GM13977 (cell line): Measurements from ENCODE around the gene WDR27.

ENCODE experiments used
- DNase-seq: peaks from one replicate; pipeline ENCODE4 v3.0.0; 2012; ENCODE audit warnings: low spot score
- CTCF ChIP-seq: IDR thresholded peaks from 2 replicates; pipeline ENCODE4 v1.5.1; 2012; ENCODE audit warnings: mild to moderate bottlenecking, control low read depth; ENCODE audit not compliant: insufficient read depth; ENCODE audit errors: extremely low read depth, missing control alignments
- in situ Hi-C: fragments of 300-500 bp; cut with MboI; formaldehyde crosslinking; loops from one replicate; pipeline ENCODE4 v1.12.0; 2022; ENCODE audit warnings: low sequenced_read_pairs, low pct_unique_long_range_greater_than_20kb, mixed read lengths, inconsistent platforms; ENCODE audit not compliant: unreplicated experiment

Gene WDR27

GRCh38 chr6:169701954-169702839, at the start of gene WDR27, which contains the start of gene C6orf120:
Gene WDR27, minus strand, starts transcription at chr6:169702029. Its CDS starts 13,024 bp downstream, at chr6:169689005.
Gene C6orf120, plus strand, starts transcription at chr6:169702126. Its CDS starts 334 bp downstream, at chr6:169702460.
- peak; percentile 96 for DNase-seq
- in situ Hi-C loops = no loop called here
- no peak for TF ChIP-seq CTCF

- in situ Hi-C loops = no loop called here
- TF ChIP-seq CTCF = no peak
- DNase-seq = no peak
Observed at GRCh38 chr6:169746556-169746955, 44.7 kb upstream of the WDR27 start.

- in situ Hi-C loops = no loop called here
- no peak for TF ChIP-seq CTCF
Observed at GRCh38 chr6:169745405-169745804, 43.6 kb upstream of the WDR27 start.

GRCh38 chr6:169741344-169741743, 39.5 kb upstream of the WDR27 start:
- no peak for TF ChIP-seq CTCF
- in situ Hi-C loops = no loop called here
- DNase-seq = no peak

More at GRCh38 chr6:169745405-169745804, 43.6 kb upstream of the WDR27 start:
- no peak for DNase-seq

GRCh38 chr6:169738976-169739529, 37.2 kb upstream of the WDR27 start:
- in situ Hi-C loops = no loop called here
- DNase-seq = no peak
- TF ChIP-seq CTCF = no peak

- no peak for DNase-seq
- TF ChIP-seq CTCF = no peak
- in situ Hi-C loops = no loop called here
Observed at GRCh38 chr6:169738204-169738975, 36.6 kb upstream of the WDR27 start.
